ENCODE measurements around the gene ERC2. TPM values are rescaled to one million over a fixed set of nuclear protein-coding genes. Genes with fewer than 3 reads are reported as not detected.

Gene ERC2
- total RNA-seq, 1 donor, result 0.36 TPM

DNA sequence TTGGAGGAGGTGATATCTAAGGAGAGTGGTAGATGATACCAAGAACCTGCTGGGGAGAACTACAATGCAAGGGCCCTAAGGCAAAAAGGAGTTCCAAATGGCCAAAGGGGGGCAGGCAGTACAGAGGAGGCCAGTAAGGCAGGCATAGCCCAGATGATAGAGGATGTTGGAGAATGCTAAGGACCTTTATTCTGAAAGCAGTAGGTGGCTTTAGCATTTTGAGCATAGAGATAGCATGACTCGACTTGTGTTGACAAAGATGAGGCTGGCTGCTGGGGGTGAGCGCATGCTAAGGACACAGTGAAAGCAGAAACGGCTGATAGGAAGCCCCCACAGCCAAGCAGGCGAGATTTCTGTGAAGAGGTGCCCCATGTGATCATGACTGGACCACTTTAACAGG is 419.3 kb downstream of the ERC2 start:
- peaks cover 22% of the 10 kb centered on the region for H3K27me3 ChIP-seq (ENCODE audit: insufficient read depth, low read length)
- H2AFZ ChIP-seq (ENCODE audit: low read length), result no peak overlapping the region

GRCh38 chr3:56048331-56048730 is 419.9 kb downstream of the ERC2 start:
- no peaks in the 10 kb centered on the region for H3K9me3 ChIP-seq (ENCODE audit: low read depth, low read length)
- H3K4me3 ChIP-seq (ENCODE audit: insufficient read depth, low read length), result no peak overlapping the region
- no peak overlapping the region for H3K27ac ChIP-seq (ENCODE audit: low read depth, low read length)
- no peaks in the 10 kb centered on the region for H4K20me1 ChIP-seq (ENCODE audit: insufficient read depth, low read length)
- H3K79me2 ChIP-seq (ENCODE audit: insufficient read depth, low read length), result no peaks in the 10 kb centered on the region
- no peak for DNase-seq (ENCODE audit: insufficient read length, low spot score, missing footprints)
- H3K27me3 ChIP-seq (ENCODE audit: insufficient read depth, low read length), result peaks cover 27% of the 10 kb centered on the region
- no peak overlapping the region for H3K4me2 ChIP-seq (ENCODE audit: insufficient read depth, low read length)
- H3K4me1 ChIP-seq (ENCODE audit: insufficient read depth, low read length), result no peaks in the 10 kb centered on the region
- TF ChIP-seq CTCF (IDR thresholded peaks at IDR 0.05; ENCODE audit: extremely low read depth, low read depth, low read length), result no peak
- H3K36me3 ChIP-seq (ENCODE audit: insufficient read depth, low read length), result no peaks in the 10 kb centered on the region
- no peak overlapping the region for H2AFZ ChIP-seq (ENCODE audit: low read length)

More for the DNA sequence above, 419.3 kb downstream of the ERC2 start:
- Histone ChIP-seq H3K4me1 (ENCODE audit: insufficient read depth, low read length) (no peaks in the 10 kb centered on the region), H3K4me2 (ENCODE audit: insufficient read depth, low read length) (no peak overlapping the region), H3K27ac (ENCODE audit: low read depth, low read length) (no peak overlapping the region), H3K4me3 (ENCODE audit: insufficient read depth, low read length) (no peak overlapping the region), H3K36me3 (ENCODE audit: insufficient read depth, low read length) (no peaks in the 10 kb centered on the region), H3K9me3 (ENCODE audit: low read depth, low read length) (no peaks in the 10 kb centered on the region), H4K20me1 (ENCODE audit: insufficient read depth, low read length) (no peaks in the 10 kb centered on the region), H3K79me2 (ENCODE audit: insufficient read depth, low read length) (no peaks in the 10 kb centered on the region)
- no peak for DNase-seq (ENCODE audit: insufficient read length, low spot score, missing footprints)
- no peak for TF ChIP-seq CTCF (IDR thresholded peaks at IDR 0.05; ENCODE audit: extremely low read depth, low read depth, low read length)

GRCh38 chr3:56042326-56042951 is 425.8 kb downstream of the ERC2 start:
- H3K36me3 ChIP-seq (ENCODE audit: insufficient read depth, low read length), result no peaks in the 10 kb centered on the region
- no peaks in the 10 kb centered on the region for H3K9me3 ChIP-seq (ENCODE audit: low read depth, low read length)
- TF ChIP-seq CTCF (IDR thresholded peaks at IDR 0.05; ENCODE audit: extremely low read depth, low read depth, low read length), result peak; percentile 56
- H3K27ac ChIP-seq (ENCODE audit: low read depth, low read length), result no peak overlapping the region
- DNase-seq (ENCODE audit: insufficient read length, low spot score, missing footprints), result no peak
- H3K4me2 ChIP-seq (ENCODE audit: insufficient read depth, low read length), result no peak overlapping the region
- H3K27me3 ChIP-seq (ENCODE audit: insufficient read depth, low read length), result peaks cover 20% of the 10 kb centered on the region
- no peaks in the 10 kb centered on the region for H3K79me2 ChIP-seq (ENCODE audit: insufficient read depth, low read length)
- H2AFZ ChIP-seq (ENCODE audit: low read length), result no peak overlapping the region
- H4K20me1 ChIP-seq (ENCODE audit: insufficient read depth, low read length), result no peaks in the 10 kb centered on the region
- no peaks in the 10 kb centered on the region for H3K4me1 ChIP-seq (ENCODE audit: insufficient read depth, low read length)
- no peak overlapping the region for H3K4me3 ChIP-seq (ENCODE audit: insufficient read depth, low read length)

GRCh38 chr3:56025326-56025725 is 442.9 kb downstream of the ERC2 start:
- H3K27ac ChIP-seq (ENCODE audit: low read depth, low read length), result no peak overlapping the region
- no peak overlapping the region for H3K4me3 ChIP-seq (ENCODE audit: insufficient read depth, low read length)
- H3K4me2 ChIP-seq (ENCODE audit: insufficient read depth, low read length), result no peak overlapping the region
- H3K9me3 ChIP-seq (ENCODE audit: low read depth, low read length), result no peaks in the 10 kb centered on the region
- no peaks in the 10 kb centered on the region for H3K4me1 ChIP-seq (ENCODE audit: insufficient read depth, low read length)
- H2AFZ ChIP-seq (ENCODE audit: low read length), result no peak overlapping the region
- H4K20me1 ChIP-seq (ENCODE audit: insufficient read depth, low read length), result no peaks in the 10 kb centered on the region
- no peak for DNase-seq (ENCODE audit: insufficient read length, low spot score, missing footprints)
- H3K27me3 ChIP-seq (ENCODE audit: insufficient read depth, low read length), result no peaks in the 10 kb centered on the region
- H3K36me3 ChIP-seq (ENCODE audit: insufficient read depth, low read length), result no peaks in the 10 kb centered on the region
- no peak for TF ChIP-seq CTCF (IDR thresholded peaks at IDR 0.05; ENCODE audit: extremely low read depth, low read depth, low read length)
- H3K79me2 ChIP-seq (ENCODE audit: insufficient read depth, low read length), result no peaks in the 10 kb centered on the region

Data from osteoblast (primary cell).